ENCODE data around the gene LPIN3. TPM values are rescaled to one million over a fixed set of nuclear protein-coding genes. Genes with fewer than 3 reads are reported as not detected.

The LPIN3 gene
- total and polyA plus RNA-seq, 2 experiments from 2014 or later, result 6.1 to 9.7 TPM

- H3F3A ChIP-seq (replicated peaks; ENCODE audit: low read depth), result no peaks in the 10 kb centered on the region
- DNase-seq (ENCODE audit: low spot score), result no peak
Measured at GRCh38 chr20:41330941-41331340, 9.7 kb upstream of the LPIN3 start.

DNA sequence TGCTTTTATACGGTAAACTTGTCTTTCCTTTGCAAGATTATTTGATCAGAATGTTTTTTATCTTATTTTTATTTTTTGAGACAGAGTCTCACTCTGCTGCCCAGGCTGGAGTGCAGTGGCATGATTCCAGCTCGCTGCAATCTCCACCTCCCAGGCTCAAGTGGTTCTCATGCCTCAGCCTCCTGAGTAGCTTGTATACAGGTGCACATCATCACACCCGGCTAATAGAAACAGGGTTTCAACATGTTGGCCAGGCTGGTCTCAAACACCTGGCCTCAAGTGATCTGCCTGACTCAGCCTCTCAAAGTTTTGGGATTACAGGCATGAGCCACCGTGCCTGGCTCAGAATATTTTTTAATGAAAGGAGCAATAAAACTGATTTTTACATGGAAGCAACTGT is 8.9 kb upstream of the LPIN3 start:
- Histone ChIP-seq H3K4me2 (no peak overlapping the region), H3K79me2 (replicated peaks; ENCODE audit: insufficient read depth) (no peaks in the 10 kb centered on the region), H3K36me3 (ENCODE audit: insufficient read depth) (no peaks in the 10 kb centered on the region), H3K9me2 (ENCODE audit: insufficient read depth) (no peaks in the 10 kb centered on the region), H3K4me1 (ENCODE audit: insufficient read depth) (no peaks in the 10 kb centered on the region), H3K27me3 (ENCODE audit: insufficient read depth) (no peaks in the 10 kb centered on the region), H2AFZ (no peak overlapping the region), H4K20me1 (replicated peaks; ENCODE audit: insufficient read depth) (no peaks in the 10 kb centered on the region), H3F3A (replicated peaks; ENCODE audit: low read depth) (no peaks in the 10 kb centered on the region), H3K4me3 (no peak overlapping the region), H3K27ac (ENCODE audit: low read depth) (no peak overlapping the region)
- ATAC-seq (no peak), DNase-seq (ENCODE audit: low spot score) (no peak)
- Mint-ChIP-seq H3K27ac (no peak overlapping the region), H3K9me3 (no peaks in the 10 kb centered on the region), H3K36me3 (ENCODE audit: low read depth) (no peaks in the 10 kb centered on the region), H3K27me3 (ENCODE audit: insufficient read depth, low read depth, poor library complexity) (peaks cover 3% of the 10 kb centered on the region), H3K4me1 (no peaks in the 10 kb centered on the region; the same call in 2 of the 3 replicates), H3K4me3 (no peak overlapping the region)
- TF ChIP-seq CREB1 (CRISPR knock-in tag; IDR thresholded peaks at IDR 0.05; ENCODE audit: low read depth), result no peak
- TF ChIP-seq, protein P1, sequence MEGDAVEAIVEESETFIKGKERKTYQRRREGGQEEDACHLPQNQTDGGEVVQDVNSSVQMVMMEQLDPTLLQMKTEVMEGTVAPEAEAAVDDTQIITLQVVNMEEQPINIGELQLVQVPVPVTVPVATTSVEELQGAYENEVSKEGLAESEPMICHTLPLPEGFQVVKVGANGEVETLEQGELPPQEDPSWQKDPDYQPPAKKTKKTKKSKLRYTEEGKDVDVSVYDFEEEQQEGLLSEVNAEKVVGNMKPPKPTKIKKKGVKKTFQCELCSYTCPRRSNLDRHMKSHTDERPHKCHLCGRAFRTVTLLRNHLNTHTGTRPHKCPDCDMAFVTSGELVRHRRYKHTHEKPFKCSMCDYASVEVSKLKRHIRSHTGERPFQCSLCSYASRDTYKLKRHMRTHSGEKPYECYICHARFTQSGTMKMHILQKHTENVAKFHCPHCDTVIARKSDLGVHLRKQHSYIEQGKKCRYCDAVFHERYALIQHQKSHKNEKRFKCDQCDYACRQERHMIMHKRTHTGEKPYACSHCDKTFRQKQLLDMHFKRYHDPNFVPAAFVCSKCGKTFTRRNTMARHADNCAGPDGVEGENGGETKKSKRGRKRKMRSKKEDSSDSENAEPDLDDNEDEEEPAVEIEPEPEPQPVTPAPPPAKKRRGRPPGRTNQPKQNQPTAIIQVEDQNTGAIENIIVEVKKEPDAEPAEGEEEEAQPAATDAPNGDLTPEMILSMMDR (conservative IDR thresholded peaks at IDR 0.05; ENCODE audit: low read depth in 2 of 2), result no peak
- TF ChIP-seq, protein P2, sequence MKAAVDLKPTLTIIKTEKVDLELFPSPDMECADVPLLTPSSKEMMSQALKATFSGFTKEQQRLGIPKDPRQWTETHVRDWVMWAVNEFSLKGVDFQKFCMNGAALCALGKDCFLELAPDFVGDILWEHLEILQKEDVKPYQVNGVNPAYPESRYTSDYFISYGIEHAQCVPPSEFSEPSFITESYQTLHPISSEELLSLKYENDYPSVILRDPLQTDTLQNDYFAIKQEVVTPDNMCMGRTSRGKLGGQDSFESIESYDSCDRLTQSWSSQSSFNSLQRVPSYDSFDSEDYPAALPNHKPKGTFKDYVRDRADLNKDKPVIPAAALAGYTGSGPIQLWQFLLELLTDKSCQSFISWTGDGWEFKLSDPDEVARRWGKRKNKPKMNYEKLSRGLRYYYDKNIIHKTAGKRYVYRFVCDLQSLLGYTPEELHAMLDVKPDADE (IDR thresholded peaks at IDR 0.05), result no peak
- no peak for TF ChIP-seq ZNF462 (CRISPR knock-in tag; IDR thresholded peaks at IDR 0.05)
- no peak for TF ChIP-seq STAT1 (IDR thresholded peaks at IDR 0.05; ENCODE audit: unreplicated experiment)
- TF ChIP-seq ZNF114 (CRISPR knock-in tag; IDR thresholded peaks at IDR 0.05), result no peak
- no peak for TF ChIP-seq NANOG (IDR thresholded peaks at IDR 0.05; ENCODE audit: borderline replicate concordance)
- no peak for TF ChIP-seq JUNB (IDR thresholded peaks at IDR 0.05; ENCODE audit: unreplicated experiment)

More at GRCh38 chr20:41330941-41331340, 9.7 kb upstream of the LPIN3 start:
- Histone ChIP-seq H3K27me3 (ENCODE audit: insufficient read depth) (no peaks in the 10 kb centered on the region), H3K4me3 (no peak overlapping the region), H3K79me2 (replicated peaks; ENCODE audit: insufficient read depth) (no peaks in the 10 kb centered on the region), H3K27ac (ENCODE audit: low read depth) (no peak overlapping the region), H2AFZ (no peak overlapping the region), H4K20me1 (replicated peaks; ENCODE audit: insufficient read depth) (no peaks in the 10 kb centered on the region), H3K4me2 (no peak overlapping the region), H3K9me2 (ENCODE audit: insufficient read depth) (no peaks in the 10 kb centered on the region), H3K4me1 (ENCODE audit: insufficient read depth) (no peaks in the 10 kb centered on the region), H3K36me3 (ENCODE audit: insufficient read depth) (no peaks in the 10 kb centered on the region)
- no peak for ATAC-seq
- H3K9me3 Mint-ChIP-seq, result no peaks in the 10 kb centered on the region
- no peak for TF ChIP-seq NANOG (IDR thresholded peaks at IDR 0.05; ENCODE audit: borderline replicate concordance)
- TF ChIP-seq, protein P2 (IDR thresholded peaks at IDR 0.05), result no peak
- no peak overlapping the region for H3K27ac Mint-ChIP-seq
- H3K27me3 Mint-ChIP-seq (ENCODE audit: insufficient read depth, low read depth, poor library complexity), result peaks cover 2% of the 10 kb centered on the region
- no peak overlapping the region for H3K4me3 Mint-ChIP-seq
- H3K36me3 Mint-ChIP-seq (ENCODE audit: low read depth), result no peaks in the 10 kb centered on the region
- H3K4me1 Mint-ChIP-seq, result no peaks in the 10 kb centered on the region; the same call in 2 of the 3 replicates
